Astrocyte of the spinal cord (primary cell): Measurements from ENCODE around the gene DPP4.
"Not testable (repeated sequence)": the region's sequence is repeated elsewhere in the genome, so short reads cannot be mapped to it uniquely, and the experiment has no call there.

Experiments used
- DNase-seq: peaks from one replicate; pipeline ENCODE4 v3.0.0; 2011; ENCODE audit warnings: low read depth, low spot score
- H3K4me3 ChIP-seq: 2 replicates; pipeline ENCODE4 v1.5.1; 2011; ENCODE audit warnings: low read depth, mild to moderate bottlenecking, low read length, moderate library complexity
- CTCF ChIP-seq: IDR thresholded peaks from 2 replicates; pipeline ENCODE4 v1.5.1; 2012; ENCODE audit warnings: low read depth, mild to moderate bottlenecking, low read length, inconsistent platforms
- in situ Hi-C: cut with HindIII; loops from 2 replicates; pipeline ENCODE4 v1.10.0; 2017; ENCODE audit warnings: low sequenced_read_pairs

Gene DPP4

GRCh38 chr2:161981679-161982250 lies 92.2 kb downstream of the DPP4 start:
- no peak overlapping the region for H3K4me3 ChIP-seq
- TF ChIP-seq CTCF: no peak
- DNase-seq: no peak
- in situ Hi-C loops: no loop called here

GRCh38 chr2:161980976-161981375 lies 93.0 kb downstream of the DPP4 start:
- DNase-seq: no peak
- no peak overlapping the region for H3K4me3 ChIP-seq
- in situ Hi-C loops: no loop called here
- TF ChIP-seq CTCF: no peak

GRCh38 chr2:161979490-161979889 lies 94.5 kb downstream of the DPP4 start:
- TF ChIP-seq CTCF: no peak
- no peak overlapping the region for H3K4me3 ChIP-seq
- in situ Hi-C loops: no loop called here
- no peak for DNase-seq

- H3K4me3 ChIP-seq, DNase-seq, in situ Hi-C loops: not testable (repeated sequence)
Observed at GRCh38 chr2:161977926-161978325, 96.1 kb downstream of the DPP4 start.

- no peak for DNase-seq
- no peak overlapping the region for H3K4me3 ChIP-seq
- in situ Hi-C loops: no loop called here
- no peak for TF ChIP-seq CTCF
Observed at GRCh38 chr2:161976917-161977316, 97.1 kb downstream of the DPP4 start.

GRCh38 chr2:161976295-161976694 lies 97.7 kb downstream of the DPP4 start:
- no peak for TF ChIP-seq CTCF
- no peak for DNase-seq
- in situ Hi-C loops: no loop called here
- H3K4me3 ChIP-seq: no peak overlapping the region

- H3K4me3 ChIP-seq: no peak overlapping the region
- in situ Hi-C loops: no loop called here
- TF ChIP-seq CTCF: no peak
- no peak for DNase-seq
Observed at GRCh38 chr2:161975813-161976160, 98.2 kb downstream of the DPP4 start.
